Astrocyte of the spinal cord (primary cell): ENCODE measurements around the gene TAAR9.

Source experiments
- DNase-seq: peaks from one replicate; pipeline ENCODE4 v3.0.0; 2011; ENCODE audit warnings: low read depth, low spot score
- H3K4me3 ChIP-seq: 2 replicates; pipeline ENCODE4 v1.5.1; 2011; ENCODE audit warnings: low read depth, mild to moderate bottlenecking, low read length, moderate library complexity
- CTCF ChIP-seq: IDR thresholded peaks from 2 replicates; pipeline ENCODE4 v1.5.1; 2012; ENCODE audit warnings: low read depth, mild to moderate bottlenecking, low read length, inconsistent platforms
- in situ Hi-C: cut with HindIII; loops from 2 replicates; pipeline ENCODE4 v1.10.0; 2017; ENCODE audit warnings: low sequenced_read_pairs

TAAR9 gene

DNA sequence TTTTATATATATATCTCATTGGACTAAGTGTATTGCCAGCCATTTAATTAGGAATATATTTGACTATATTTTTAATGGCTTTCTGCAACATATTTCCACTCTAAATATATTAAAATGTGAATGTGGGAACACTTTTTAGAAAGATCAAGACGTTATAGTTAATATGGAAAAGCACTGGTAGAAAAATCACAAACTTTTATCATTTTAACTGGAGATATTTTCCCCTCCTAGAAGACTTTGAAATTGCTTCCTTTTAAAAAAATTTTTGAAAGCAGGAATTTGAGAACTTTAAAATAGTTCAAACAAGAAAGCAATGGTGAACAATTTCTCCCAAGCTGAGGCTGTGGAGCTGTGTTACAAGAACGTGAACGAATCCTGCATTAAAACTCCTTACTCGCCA lies at the start of gene TAAR9:
Gene TAAR9 (plus strand): TSS at position 301 of the 400 bp plus-strand sequence. CDS start 13 bp downstream, at position 314.
- TF ChIP-seq CTCF = no peak
- in situ Hi-C loops = no loop called here

GRCh38 chr6:132489376-132489775 lies 48.7 kb upstream of the TAAR9 start:
- TF ChIP-seq CTCF = no peak
- no peak for DNase-seq
- H3K4me3 ChIP-seq = no peak overlapping the region
- in situ Hi-C loops = loop anchor here (25.0 kb wide), 1 partner anchor 202 kb away; no protein-coding TSS in a partner anchor

More for the DNA sequence above, at the start of gene TAAR9:
- DNase-seq = no peak
- no peak within 1 kb of the TSS for H3K4me3 ChIP-seq

DNA sequence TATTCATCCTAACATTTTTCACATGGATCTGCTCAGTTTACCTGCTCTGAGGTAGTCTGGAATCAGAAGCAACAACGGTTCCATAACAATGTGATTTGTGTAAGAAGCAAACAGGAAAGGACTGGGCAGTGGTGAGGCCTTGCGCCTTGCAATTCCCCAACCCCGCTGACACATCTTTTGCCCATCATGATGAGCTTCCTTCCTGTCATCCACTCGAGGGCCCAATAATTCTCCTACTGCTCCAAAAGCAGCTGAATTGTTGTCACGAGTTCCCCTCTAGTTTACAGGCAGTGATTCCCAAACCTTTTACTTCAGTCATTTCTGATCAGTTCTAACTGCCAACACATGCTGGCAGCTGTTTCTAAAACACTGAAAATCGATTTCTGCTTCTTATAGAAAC lies 48.1 kb upstream of the TAAR9 start:
- no peak overlapping the region for H3K4me3 ChIP-seq
- in situ Hi-C loops = loop anchor here (25.0 kb wide), 1 partner anchor 203 kb away; no protein-coding TSS in a partner anchor
- TF ChIP-seq CTCF = no peak
- no peak for DNase-seq

- no peak for TF ChIP-seq CTCF
- in situ Hi-C loops = loop anchor here (25.0 kb wide), 1 partner anchor 203 kb away; no protein-coding TSS in a partner anchor
- H3K4me3 ChIP-seq = no peak overlapping the region
- DNase-seq = no peak
Measured at GRCh38 chr6:132490478-132491204, 47.4 kb upstream of the TAAR9 start.

DNA sequence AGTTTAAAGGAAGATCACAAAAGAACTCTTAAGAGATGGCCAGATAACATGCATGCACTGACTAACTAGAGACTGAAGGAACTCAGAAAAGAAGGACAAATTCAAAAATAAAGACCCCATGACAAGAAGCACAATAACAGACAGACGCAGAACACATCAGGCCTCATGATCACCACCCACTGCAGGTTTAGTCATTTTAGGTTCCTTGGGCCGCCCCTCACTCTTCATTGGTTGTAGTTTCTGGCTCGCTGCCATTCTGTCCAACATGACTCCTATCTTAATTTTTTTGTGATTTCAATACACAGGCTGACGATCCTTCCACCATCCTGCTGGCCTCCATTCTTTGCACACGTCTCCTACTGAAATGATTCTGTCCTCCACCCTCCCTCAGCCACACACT lies 46.8 kb upstream of the TAAR9 start:
- H3K4me3 ChIP-seq = no peak overlapping the region
- TF ChIP-seq CTCF = no peak
- peak; percentile 49 for DNase-seq
- in situ Hi-C loops = loop anchor here (25.0 kb wide), 1 partner anchor 204 kb away; no protein-coding TSS in a partner anchor

- in situ Hi-C loops = loop anchor here (25.0 kb wide), 1 partner anchor 205 kb away; no protein-coding TSS in a partner anchor
- no peak for DNase-seq
- H3K4me3 ChIP-seq = no peak overlapping the region
- TF ChIP-seq CTCF = no peak
Measured at GRCh38 chr6:132491881-132492280, 46.2 kb upstream of the TAAR9 start.
